Hepatocyte (in vitro differentiated cells): Measurements from ENCODE around the gene COPB1.

Experiments
- EZH2phosphoT487 ChIP-seq: fragments of 200-600 bp; sonication (generic); IDR thresholded peaks from one replicate; pipeline ENCODE4 v1.6.1; 2018; ENCODE audit warnings: antibody characterized with exemption, mild to moderate bottlenecking, low read depth, moderate library complexity; ENCODE audit not compliant: unreplicated experiment, severe bottlenecking
- TF ChIP-seq, protein P1 (sequence below): fragments of 200-600 bp; sonication (generic); IDR thresholded peaks from 2 replicates; pipeline ENCODE4 v1.5.1; 2016; ENCODE audit warnings: antibody characterized with exemption, mild to moderate bottlenecking; ENCODE audit not compliant: poor library complexity

GRCh38 chr11:14422814-14423182 lies 76.8 kb downstream of the COPB1 start:
- TF ChIP-seq, protein P1, sequence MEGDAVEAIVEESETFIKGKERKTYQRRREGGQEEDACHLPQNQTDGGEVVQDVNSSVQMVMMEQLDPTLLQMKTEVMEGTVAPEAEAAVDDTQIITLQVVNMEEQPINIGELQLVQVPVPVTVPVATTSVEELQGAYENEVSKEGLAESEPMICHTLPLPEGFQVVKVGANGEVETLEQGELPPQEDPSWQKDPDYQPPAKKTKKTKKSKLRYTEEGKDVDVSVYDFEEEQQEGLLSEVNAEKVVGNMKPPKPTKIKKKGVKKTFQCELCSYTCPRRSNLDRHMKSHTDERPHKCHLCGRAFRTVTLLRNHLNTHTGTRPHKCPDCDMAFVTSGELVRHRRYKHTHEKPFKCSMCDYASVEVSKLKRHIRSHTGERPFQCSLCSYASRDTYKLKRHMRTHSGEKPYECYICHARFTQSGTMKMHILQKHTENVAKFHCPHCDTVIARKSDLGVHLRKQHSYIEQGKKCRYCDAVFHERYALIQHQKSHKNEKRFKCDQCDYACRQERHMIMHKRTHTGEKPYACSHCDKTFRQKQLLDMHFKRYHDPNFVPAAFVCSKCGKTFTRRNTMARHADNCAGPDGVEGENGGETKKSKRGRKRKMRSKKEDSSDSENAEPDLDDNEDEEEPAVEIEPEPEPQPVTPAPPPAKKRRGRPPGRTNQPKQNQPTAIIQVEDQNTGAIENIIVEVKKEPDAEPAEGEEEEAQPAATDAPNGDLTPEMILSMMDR, result no peak
- TF ChIP-seq EZH2phosphoT487, result no peak
